GM19023 (cell line): Measurements from ENCODE around the gene SMCO1.
"Not testable (repeated sequence)": the region's sequence is repeated elsewhere in the genome, so short reads cannot be mapped to it uniquely, and the experiment has no call there.

Source experiments
- ATAC-seq: cut with Tn5 transposase; IDR thresholded peaks from one replicate; pipeline ENCODE4 v1.9.1; 2021; ENCODE audit warnings: mild to moderate bottlenecking, moderate library complexity; ENCODE audit not compliant: unreplicated experiment

Gene SMCO1

GRCh38 chr3:196514913-196515621 lies at the start of gene SMCO1:
Gene SMCO1, minus strand, starts transcription at chr3:196515346. Its CDS starts 137 bp downstream, at chr3:196515209.
- ATAC-seq = no peak

- ATAC-seq = no peak
Measured at GRCh38 chr3:196563721-196564225, 48.6 kb upstream of the SMCO1 start.

GRCh38 chr3:196559826-196560225 lies 44.7 kb upstream of the SMCO1 start:
- ATAC-seq = no peak

GRCh38 chr3:196558476-196558875 lies 43.3 kb upstream of the SMCO1 start:
- no peak for ATAC-seq

- ATAC-seq = no peak
Measured at GRCh38 chr3:196557236-196557635, 42.1 kb upstream of the SMCO1 start.

GRCh38 chr3:196555295-196555694 lies 40.1 kb upstream of the SMCO1 start:
- no peak for ATAC-seq

- no peak for ATAC-seq
Measured at GRCh38 chr3:196554205-196554604, 39.1 kb upstream of the SMCO1 start.

- ATAC-seq = no peak
Measured at GRCh38 chr3:196553551-196553950, 38.4 kb upstream of the SMCO1 start.

- ATAC-seq = no peak
Measured at GRCh38 chr3:196552253-196552652, 37.1 kb upstream of the SMCO1 start.

- ATAC-seq = not testable (repeated sequence)
Measured at GRCh38 chr3:196550172-196550571, 35.0 kb upstream of the SMCO1 start.

GRCh38 chr3:196549312-196549711 lies 34.2 kb upstream of the SMCO1 start:
- not testable (repeated sequence) for ATAC-seq

GRCh38 chr3:196547067-196547466 lies 31.9 kb upstream of the SMCO1 start:
- no peak for ATAC-seq

- no peak for ATAC-seq
Measured at GRCh38 chr3:196546537-196546936, 31.4 kb upstream of the SMCO1 start.

GRCh38 chr3:196544491-196544992 lies 29.4 kb upstream of the SMCO1 start:
- ATAC-seq = no peak

- ATAC-seq = no peak
Measured at GRCh38 chr3:196541684-196542445, 26.7 kb upstream of the SMCO1 start.

GRCh38 chr3:196537319-196537984 lies 22.3 kb upstream of the SMCO1 start:
- no peak for ATAC-seq

GRCh38 chr3:196533260-196533681 lies 18.1 kb upstream of the SMCO1 start:
- ATAC-seq = no peak

GRCh38 chr3:196531418-196531817 lies 16.3 kb upstream of the SMCO1 start:
- ATAC-seq = no peak

GRCh38 chr3:196528639-196529233 lies 13.6 kb upstream of the SMCO1 start:
- ATAC-seq = peak; percentile 64

- no peak for ATAC-seq
Measured at GRCh38 chr3:196525141-196525540, 10.0 kb upstream of the SMCO1 start.

- ATAC-seq = no peak
Measured at GRCh38 chr3:196524527-196524926, 9.4 kb upstream of the SMCO1 start.
